Spinal cord (tissue), 10 donors: ENCODE measurements around the gene APBA2. TPM values are rescaled to one million over a fixed set of nuclear protein-coding genes. Genes with fewer than 3 reads are reported as not detected.
"Not testable (repeated sequence)": the region's sequence is repeated elsewhere in the genome, so short reads cannot be mapped to it uniquely, and the experiment has no call there.

Source experiments
- DNase-seq, 6 donors: peaks; one replicate each; pipeline versions ENCODE4 v3.0.0 to v3.0.0-alpha.2; 2013 to 2015; ENCODE audit warnings: low spot score in 6 of 6, low read depth in 4 of 6
- H3K27ac ChIP-seq: one replicate; pipeline ENCODE4 v1.5.1; 2013; ENCODE audit warnings: low read depth, low read length, control low read depth
- H3K27me3 ChIP-seq: one replicate; pipeline ENCODE4 v1.6.1; 2013; ENCODE audit warnings: low read length; ENCODE audit not compliant: control insufficient read depth, insufficient read depth
- H3K36me3 ChIP-seq: one replicate; pipeline ENCODE4 v1.6.1; 2013; ENCODE audit warnings: low read length; ENCODE audit not compliant: control insufficient read depth, insufficient read depth
- H3K4me1 ChIP-seq: one replicate; pipeline ENCODE4 v1.6.1; 2013; ENCODE audit warnings: low read length; ENCODE audit not compliant: control insufficient read depth, insufficient read depth
- H3K4me3 ChIP-seq: one replicate; pipeline ENCODE4 v1.5.1; 2013; ENCODE audit warnings: low read depth, low read length, control low read depth
- H3K9me3 ChIP-seq: one replicate; pipeline ENCODE4 v1.6.1; 2013; ENCODE audit warnings: low read length; ENCODE audit not compliant: control insufficient read depth, insufficient read depth
- WGBS: methylation state at CpG from one replicate; pipeline ENCODE4 v1.1.5; 2013; ENCODE audit warnings: missing lambda C conversion rate; ENCODE audit not compliant: insufficient coverage; 5-methylcytosine and 5-hydroxymethylcytosine counted together
- polyA plus RNA-seq, 2 donors: library from polyadenylated mRNA; unstranded; fragments of 120-200 nt; gene quantifications; one replicate each; pipeline ENCODE4 v1.2.1, GENCODE V29; 2013; ENCODE audit not compliant: insufficient read length in 2 of 2
- total RNA-seq, 2 donors: library from RNA; depleted of rRNA in 1 of 2; stranded (reverse); fragments of 120-200 nt in 1 of 2; fragments of >200 nt in 1 of 2; gene quantifications; one replicate each; pipeline versions ENCODE4 v1.2.3 to v1.2.4, GENCODE V29; 2013 to 2014
- donor health status: healthy.

APBA2 gene
- total and polyA plus RNA-seq, 4 donors, result 46.2 to 111 (median 89.9) TPM

DNA sequence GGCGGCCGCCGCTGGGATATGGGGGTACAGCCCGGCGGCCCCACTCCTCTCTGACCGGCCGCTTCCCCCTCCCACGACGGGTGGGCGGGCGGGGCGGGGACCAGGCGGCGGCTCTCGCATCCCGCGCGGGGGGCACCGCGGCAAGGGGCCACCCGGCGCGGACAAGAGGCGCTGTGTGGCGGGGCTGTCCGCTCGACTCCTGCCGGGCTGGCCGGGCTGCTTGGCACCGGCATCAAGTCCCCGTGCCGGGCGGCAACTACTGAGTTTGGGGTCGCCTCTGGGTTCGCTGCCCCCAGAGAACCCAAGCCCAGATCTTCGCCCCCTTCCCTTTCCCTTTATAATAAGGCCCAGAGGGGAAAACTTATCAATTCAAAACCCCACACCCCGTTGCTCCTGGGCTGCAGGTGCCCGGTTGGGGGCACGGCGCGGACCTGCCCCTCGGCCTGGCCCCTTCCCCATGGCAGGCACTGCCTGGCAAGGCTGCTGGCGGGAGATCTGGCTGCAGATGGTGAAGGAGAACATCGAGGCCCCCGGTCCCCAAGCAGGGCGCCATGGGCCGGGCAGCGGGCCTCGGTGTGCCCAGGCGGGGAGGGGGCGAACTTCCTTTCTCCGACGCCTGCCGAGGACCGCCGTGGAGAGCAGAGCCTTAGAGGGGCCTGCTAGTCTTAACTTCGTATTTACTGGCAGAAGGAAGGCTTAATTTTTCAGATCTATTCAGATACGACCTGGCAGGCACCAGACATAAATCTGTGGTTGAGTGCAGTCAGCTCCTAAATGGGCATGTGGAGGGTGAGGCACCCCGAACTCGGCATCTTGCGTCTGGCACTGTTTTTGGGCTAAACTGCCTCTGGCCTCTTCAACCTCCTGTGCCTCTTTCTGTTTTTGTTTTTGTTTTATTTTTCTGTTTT is 911 bp downstream of the APBA2 start:
- Histone ChIP-seq H3K36me3 (peaks cover 8% of the 10 kb centered on the region), H3K27ac (no peak overlapping the region), H3K4me3 (peak overlapping the region; percentile 57), H3K4me1 (peaks cover 45% of the 10 kb centered on the region), H3K27me3 (no peaks in the 10 kb centered on the region), H3K9me3 (no peaks in the 10 kb centered on the region)
- WGBS, result 4% methylated on average over 56 of the region's 61 CpGs
- peak in 2 of 6 donors; percentile 53 for DNase-seq

DNA sequence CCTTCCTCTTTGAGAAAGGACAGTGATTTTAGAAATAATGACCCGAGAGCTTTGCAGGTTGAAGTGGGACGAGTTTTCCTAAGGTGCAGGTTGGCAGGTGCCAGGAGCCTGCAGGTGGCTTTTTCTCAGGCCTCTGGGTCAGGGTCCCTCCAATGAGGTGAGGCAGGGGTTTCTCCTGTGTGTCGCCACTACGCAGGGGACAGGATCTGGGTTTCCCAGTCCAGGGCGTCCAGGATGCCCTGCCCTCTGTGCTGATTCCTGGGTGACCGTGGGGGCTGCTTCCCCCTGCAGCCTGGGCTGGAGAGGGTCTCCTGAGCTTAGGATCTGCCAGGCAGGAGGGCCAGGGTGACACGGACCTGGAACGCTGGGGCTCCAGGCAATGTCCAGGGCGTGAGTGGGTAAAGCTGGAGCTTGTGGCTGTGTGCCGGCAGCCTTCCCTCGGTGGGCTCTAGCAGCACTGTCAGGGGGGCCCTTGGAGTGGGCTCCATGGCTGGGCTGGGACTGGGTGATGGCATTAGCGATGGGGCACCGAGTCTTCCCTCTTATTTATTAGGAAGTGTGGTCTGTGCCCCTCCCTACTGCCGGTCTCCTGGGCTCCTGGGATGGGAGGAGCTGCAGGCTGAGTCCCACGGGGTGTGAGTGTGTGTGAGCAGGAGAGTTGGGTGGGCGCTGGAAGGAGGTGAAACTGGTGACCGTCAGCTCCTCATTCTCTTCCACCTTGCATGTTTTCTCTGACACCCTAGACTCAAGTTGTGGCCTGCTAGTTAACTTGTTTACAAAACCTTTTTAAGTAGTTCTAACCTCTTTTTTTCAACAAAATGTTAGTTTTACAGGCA is 1.8 kb downstream of the APBA2 start:
- peaks cover 8% of the 10 kb centered on the region for H3K36me3 ChIP-seq
- no peaks in the 10 kb centered on the region for H3K27me3 ChIP-seq
- H3K4me3 ChIP-seq, result peak overlapping the region; percentile 57
- H3K9me3 ChIP-seq, result no peaks in the 10 kb centered on the region
- DNase-seq, result no peak
- no peak overlapping the region for H3K27ac ChIP-seq
- H3K4me1 ChIP-seq, result peaks cover 45% of the 10 kb centered on the region
- WGBS, result 36% methylated on average over 14 of the region's 17 CpGs

DNA sequence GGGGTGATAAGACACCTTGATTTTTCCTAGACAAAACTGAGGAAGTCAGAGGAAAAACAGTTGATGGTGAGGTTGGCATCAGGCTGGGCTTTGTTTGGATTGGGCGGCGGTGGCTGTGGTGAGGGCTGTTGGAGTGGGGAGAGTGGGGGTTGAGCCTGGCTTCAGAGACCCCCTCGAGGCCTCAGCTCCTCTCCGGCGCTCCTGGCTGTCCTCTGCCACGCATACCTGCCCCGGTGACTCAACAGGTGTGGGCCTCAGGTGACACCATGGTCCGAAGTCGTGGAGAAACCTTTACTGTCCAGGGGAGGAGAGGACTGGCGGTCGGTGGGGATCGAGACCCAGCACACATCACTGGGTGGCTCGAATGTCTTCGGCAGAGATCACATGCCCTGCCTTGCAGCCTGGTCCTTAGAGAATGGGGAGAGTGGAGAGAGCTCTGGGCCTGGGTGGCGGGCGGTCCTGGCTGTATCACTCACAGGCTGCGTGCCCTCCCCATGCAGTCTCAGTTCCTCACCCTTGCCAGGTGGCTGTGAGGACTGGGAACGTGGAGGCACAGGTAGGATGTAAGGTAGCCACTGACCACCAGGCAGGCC is 2.6 kb downstream of the APBA2 start:
- DNase-seq, result no peak
- H3K27me3 ChIP-seq, result no peaks in the 10 kb centered on the region
- H3K4me3 ChIP-seq, result no peak overlapping the region
- no peak overlapping the region for H3K27ac ChIP-seq
- peaks cover 8% of the 10 kb centered on the region for H3K36me3 ChIP-seq
- H3K9me3 ChIP-seq, result no peaks in the 10 kb centered on the region
- peaks cover 48% of the 10 kb centered on the region for H3K4me1 ChIP-seq
- WGBS, result 68% methylated on average over 8 of the region's 18 CpGs

DNA sequence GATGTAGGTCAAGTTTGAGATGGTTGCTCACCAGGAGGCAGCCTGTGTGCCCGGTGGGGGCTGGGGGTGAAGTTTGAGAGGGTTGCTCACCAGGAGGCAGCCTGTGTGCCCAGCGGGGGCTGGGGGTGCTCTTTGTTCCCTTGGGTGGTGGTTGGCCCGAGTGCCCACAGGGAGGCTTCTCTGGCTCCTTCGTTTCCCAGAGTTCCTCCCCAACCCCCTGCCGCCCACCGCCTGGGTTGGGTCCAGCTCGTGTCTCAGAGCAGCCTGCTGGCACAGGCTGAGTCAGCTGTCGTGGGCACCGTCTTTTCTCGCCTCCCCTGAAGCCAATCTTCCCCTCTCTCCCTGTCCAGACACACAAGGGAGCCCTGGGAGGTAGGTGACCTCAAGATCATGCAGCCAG is 3.1 kb downstream of the APBA2 start:
- no peaks in the 10 kb centered on the region for H3K27me3 ChIP-seq
- H3K4me3 ChIP-seq, result no peak overlapping the region
- no peak overlapping the region for H3K27ac ChIP-seq
- peaks cover 8% of the 10 kb centered on the region for H3K36me3 ChIP-seq
- H3K9me3 ChIP-seq, result no peaks in the 10 kb centered on the region
- peaks cover 52% of the 10 kb centered on the region for H3K4me1 ChIP-seq
- DNase-seq, result peak in 2 of 6 donors; percentile 36 to 69
- 32% methylated on average over 9 of the region's 10 CpGs for WGBS

DNA sequence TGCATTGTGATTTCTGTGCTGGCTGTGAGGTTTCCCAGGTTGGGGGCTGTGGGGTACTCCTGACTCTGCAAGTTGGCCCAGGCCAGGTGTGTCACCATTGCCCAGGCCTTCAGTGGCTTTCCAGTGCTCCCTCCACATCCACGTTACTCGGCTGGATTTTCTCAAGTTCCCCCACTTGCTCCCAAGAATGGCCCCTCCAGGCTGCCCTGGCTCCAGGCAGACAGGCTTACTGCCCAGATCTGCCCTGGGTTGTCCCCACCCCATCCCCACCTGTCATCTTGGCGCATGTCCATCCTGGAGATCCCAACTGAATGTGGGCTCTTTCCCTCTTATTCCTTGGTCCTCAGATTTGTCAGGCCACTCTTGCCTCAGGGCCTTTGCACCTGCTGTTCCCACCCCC is 3.6 kb downstream of the APBA2 start:
- H3K36me3 ChIP-seq, result peaks cover 9% of the 10 kb centered on the region
- H3K4me3 ChIP-seq, result no peak overlapping the region
- no peak for DNase-seq
- no peak overlapping the region for H3K27ac ChIP-seq
- no peaks in the 10 kb centered on the region for H3K27me3 ChIP-seq
- WGBS, result 85% methylated on average over 3 of the region's 3 CpGs
- H3K9me3 ChIP-seq, result no peaks in the 10 kb centered on the region
- H3K4me1 ChIP-seq, result peaks cover 56% of the 10 kb centered on the region

DNA sequence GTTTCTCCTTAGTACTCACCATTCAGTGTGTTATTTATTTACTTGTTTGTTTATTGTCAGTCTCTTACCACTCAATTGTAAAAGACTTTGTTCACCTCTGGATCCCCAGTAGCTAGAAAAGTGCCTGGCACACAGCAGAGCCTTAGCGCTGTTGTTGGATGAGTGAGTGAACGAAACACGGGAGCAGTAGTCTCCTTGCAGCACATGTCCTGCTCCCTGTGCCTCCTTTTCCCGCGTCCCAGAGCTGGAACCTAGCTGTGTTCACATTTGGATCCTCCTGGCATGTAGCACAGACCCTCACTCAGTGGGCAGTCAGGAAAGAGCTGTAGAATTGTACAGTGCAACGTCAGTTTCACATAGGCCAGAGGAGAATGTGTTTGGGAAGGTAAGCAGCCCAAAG is 4.1 kb downstream of the APBA2 start:
- H3K27ac ChIP-seq, H3K27me3 ChIP-seq, DNase-seq, H3K9me3 ChIP-seq, H3K4me3 ChIP-seq: not testable (repeated sequence)
- Histone ChIP-seq H3K4me1 (peaks cover 57% of the 10 kb centered on the region), H3K36me3 (peaks cover 11% of the 10 kb centered on the region)
- WGBS, result 60% methylated on average over 3 of the region's 6 CpGs

DNA sequence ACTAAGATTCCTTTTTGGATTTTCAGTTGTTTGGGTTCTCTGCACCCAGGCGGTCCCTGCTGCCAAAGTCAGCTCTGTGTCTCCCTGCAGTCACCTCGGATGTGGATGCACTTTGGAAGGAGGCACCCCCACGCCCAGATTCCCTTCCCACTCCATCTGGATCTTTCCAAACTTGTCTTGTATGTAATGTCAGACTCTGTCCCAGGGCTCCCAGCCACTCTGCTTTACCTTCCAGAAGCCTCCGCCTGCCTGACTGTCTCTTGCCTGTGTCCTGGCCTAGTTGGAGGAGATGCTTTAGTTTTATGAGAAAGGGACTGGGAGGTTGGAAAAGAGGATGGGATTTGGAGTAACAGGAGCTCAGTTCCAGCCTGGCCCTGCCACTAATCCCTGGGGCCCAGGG is 4.5 kb downstream of the APBA2 start:
- not testable (repeated sequence) for H3K27me3 ChIP-seq, H3K27ac ChIP-seq, H3K4me3 ChIP-seq, DNase-seq, H3K9me3 ChIP-seq
- peaks cover 14% of the 10 kb centered on the region for H3K36me3 ChIP-seq
- 100% methylated on average over 1 of the region's 4 CpGs for WGBS
- H3K4me1 ChIP-seq, result peaks cover 57% of the 10 kb centered on the region

DNA sequence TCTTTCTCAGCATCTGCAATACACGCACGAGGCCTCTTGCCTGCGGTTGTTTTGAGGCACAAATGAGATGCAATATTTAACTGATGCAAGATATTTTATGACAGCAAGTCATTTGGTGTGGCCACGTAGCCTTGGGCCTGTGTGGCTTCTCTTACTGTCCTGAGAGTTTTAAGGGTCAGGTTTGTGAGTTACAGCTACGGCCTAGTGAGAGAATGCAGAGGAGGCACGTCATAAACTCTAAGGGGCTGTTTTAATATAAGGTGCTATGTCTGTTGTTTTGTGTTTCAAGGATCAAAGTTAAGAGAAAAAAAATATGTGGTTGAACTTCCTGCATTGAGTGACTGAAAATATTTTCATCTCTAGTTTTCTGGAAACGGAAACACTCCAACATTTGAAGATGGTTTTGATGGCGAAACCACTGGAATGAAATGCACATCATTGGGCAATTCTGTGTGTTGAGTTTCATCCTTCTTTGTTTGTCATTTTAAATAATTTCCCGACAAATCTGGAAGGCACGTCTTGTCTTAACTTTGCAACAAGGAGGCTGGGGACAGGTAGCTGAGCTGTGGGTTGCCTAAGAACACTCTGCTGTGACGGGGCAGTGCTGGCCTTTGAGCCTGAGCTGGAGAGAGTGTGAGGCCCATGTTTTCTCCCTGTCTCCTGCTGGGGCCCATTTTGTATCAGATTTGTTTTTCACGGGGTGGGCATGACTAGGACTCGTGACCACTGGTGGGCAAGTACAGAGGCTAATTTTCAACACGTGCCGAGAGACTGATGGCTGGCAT is 5.1 kb downstream of the APBA2 start:
- Histone ChIP-seq H3K4me3 (no peak overlapping the region), H3K4me1 (peaks cover 57% of the 10 kb centered on the region), H3K36me3 (peaks cover 16% of the 10 kb centered on the region), H3K9me3 (no peaks in the 10 kb centered on the region), H3K27me3 (no peaks in the 10 kb centered on the region), H3K27ac (no peak overlapping the region)
- WGBS, result 86% methylated on average over 12 of the region's 15 CpGs
- no peak for DNase-seq

DNA sequence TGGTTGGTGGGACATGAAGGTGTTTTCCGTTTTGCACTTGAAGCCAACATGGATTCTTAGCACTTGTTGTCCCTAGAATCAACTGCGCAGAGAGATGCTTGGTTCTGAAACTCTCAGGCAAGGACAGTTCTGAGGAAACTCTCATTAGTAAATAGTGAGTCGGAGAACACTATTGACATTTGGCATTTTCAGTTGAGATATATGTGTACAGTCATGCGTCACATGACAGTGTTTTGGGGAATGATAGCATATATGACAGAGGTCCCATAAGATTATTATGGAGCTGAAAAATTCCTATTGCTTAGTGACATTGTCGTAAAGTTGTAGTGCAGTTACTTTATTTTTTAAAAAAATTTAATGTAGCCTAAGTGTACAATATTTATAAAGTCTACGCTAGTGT is 5.8 kb downstream of the APBA2 start:
- 94% methylated on average over 4 of the region's 6 CpGs for WGBS
- Histone ChIP-seq H3K9me3 (no peaks in the 10 kb centered on the region), H3K36me3 (peaks cover 16% of the 10 kb centered on the region), H3K27ac (no peak overlapping the region), H3K4me1 (peaks cover 55% of the 10 kb centered on the region), H3K4me3 (no peak overlapping the region), H3K27me3 (no peaks in the 10 kb centered on the region)
- no peak for DNase-seq
